PC-9 (cell line): Measurements from ENCODE around the gene ALAD. TPM values are rescaled to one million over a fixed set of nuclear protein-coding genes. Genes with fewer than 3 reads are reported as not detected.

Experiments
- BruUV-seq: library from RNA; stranded (reverse); fragments of 400-500 nt; replicated peaks from 2 replicates; lab custom pipeline; 2021; lab: Mats Ljungman, UMichigan
- CTCF ChIA-PET: fragments of 300-600 bp; sonication (Branson Sonifier 250); formaldehyde crosslinking; loops from one replicate; lab custom pipeline; 2022; ENCODE audit warnings: antibody characterized with exemption; lab: Charles Lee
- POLR2A ChIA-PET: fragments of 300-600 bp; sonication (Branson Sonifier 250); formaldehyde crosslinking; loops from one replicate; lab custom pipeline; 2022; ENCODE audit warnings: antibody characterized with exemption; ENCODE audit not compliant: unreplicated experiment; lab: Charles Lee
- DNase-seq, 2 experiments: peaks; one replicate each; pipeline versions ENCODE4 v3.0.0 to v3.0.0-alpha.2; 2015 to 2022; ENCODE audit warnings: mixed read lengths in 1 of 2
- H2AFZ ChIP-seq: fragments of 200-600 bp; sonication (generic); 2 replicates; pipeline ENCODE4 v1.8.1; 2017; ENCODE audit warnings: antibody characterized with exemption
- H3F3A ChIP-seq: fragments of 200-600 bp; sonication (generic); 2 replicates; pipeline ENCODE4 v1.8.1; 2017; ENCODE audit warnings: antibody characterized with exemption, mild to moderate bottlenecking, low read depth; ENCODE audit not compliant: insufficient read depth
- H3K27ac ChIP-seq: fragments of 200-600 bp; sonication (generic); 2 replicates; pipeline ENCODE4 v1.6.1; 2016; ENCODE audit warnings: mixed run types
- H3K27me3 ChIP-seq: fragments of 200-600 bp; sonication (generic); 2 replicates; pipeline ENCODE4 v1.6.1; 2016; ENCODE audit warnings: low read depth, mixed run types; ENCODE audit not compliant: insufficient read depth
- H3K36me3 ChIP-seq: fragments of 200-600 bp; sonication (generic); 2 replicates; pipeline ENCODE4 v1.6.1; 2016; ENCODE audit warnings: low read depth, mixed run types
- H3K4me1 ChIP-seq: fragments of 200-600 bp; sonication (generic); replicated peaks from 2 replicates; pipeline ENCODE4 v1.6.1; 2016; ENCODE audit warnings: mixed run types; ENCODE audit not compliant: insufficient read depth
- H3K4me2 ChIP-seq: fragments of 200-600 bp; sonication (generic); 2 replicates; pipeline ENCODE4 v1.6.1; 2017; ENCODE audit warnings: mixed run types
- H3K4me3 ChIP-seq: fragments of 200-600 bp; sonication (generic); 2 replicates; pipeline ENCODE4 v1.6.1; 2016; ENCODE audit warnings: mixed run types
- H3K79me2 ChIP-seq: fragments of 200-600 bp; sonication (generic); 2 replicates; pipeline ENCODE4 v1.6.1; 2017; ENCODE audit warnings: low read depth, mixed run types
- H3K9me2 ChIP-seq: fragments of 200-600 bp; sonication (generic); 2 replicates; pipeline ENCODE4 v1.8.1; 2017; ENCODE audit warnings: mild to moderate bottlenecking; ENCODE audit not compliant: insufficient read depth
- H3K9me3 ChIP-seq: fragments of 200-600 bp; sonication (generic); 2 replicates; pipeline ENCODE4 v1.8.1; 2016; ENCODE audit warnings: low read depth; ENCODE audit not compliant: insufficient read depth
- H4K20me1 ChIP-seq: fragments of 200-600 bp; sonication (generic); 2 replicates; pipeline ENCODE4 v1.8.1; 2017; ENCODE audit not compliant: insufficient read depth
- CTCF ChIP-seq: fragments of 200-600 bp; sonication (generic); conservative IDR thresholded peaks from 2 replicates; pipeline ENCODE4 v1.6.1; 2017; ENCODE audit warnings: mixed run types, antibody characterized with exemption, mild to moderate bottlenecking, moderate library complexity
- EZH2 ChIP-seq: fragments of 200-600 bp; sonication (generic); IDR thresholded peaks from 2 replicates; pipeline ENCODE4 v1.8.0; 2017; ENCODE audit warnings: antibody characterized with exemption, low read depth
- intact Hi-C: fragments of 100-400 bp; cut with micrococcal nuclease; formaldehyde crosslinking; loops from one replicate; pipeline ENCODE4 v1.10.0; 2022; ENCODE audit not compliant: unreplicated experiment
- total RNA-seq: library from RNA; stranded (reverse); gene quantifications from 2 replicates; pipeline ENCODE4 v1.2.3, GENCODE V29; 2021

The ALAD gene
- total RNA-seq, 1 experiment from 2014 or later, result 42.7 TPM

GRCh38 chr9:113370806-113371325 lies 30.2 kb downstream of the ALAD start:
- H3F3A ChIP-seq, result peaks cover 23% of the 10 kb centered on the region; the same call in 1 of the 2 replicates
- H3K79me2 ChIP-seq, result peaks cover 12% of the 10 kb centered on the region
- 0 out of 2 replicates have a peak, but pooled peaks cover 4% of the 10 kb centered on the region for H3K4me1 ChIP-seq
- TF ChIP-seq EZH2, result no peak
- no peak for TF ChIP-seq CTCF
- DNase-seq, result no peak
- CTCF ChIA-PET, result no interaction called here
- H3K27ac ChIP-seq, result no peak overlapping the region
- no peaks in the 10 kb centered on the region for H3K9me2 ChIP-seq
- H4K20me1 ChIP-seq, result peaks cover 8% of the 10 kb centered on the region; the same call in 1 of the 2 replicates
- no peak overlapping the region for H3K4me3 ChIP-seq
- H2AFZ ChIP-seq, result no peak overlapping the region
- no peak overlapping the region for H3K4me2 ChIP-seq
- no TSS peak for BruUV-seq
- H3K9me3 ChIP-seq, result no peaks in the 10 kb centered on the region
- intact Hi-C loops, result no loop called here
- H3K36me3 ChIP-seq, result peaks cover 9% of the 10 kb centered on the region; the same call in 1 of the 2 replicates
- no peaks in the 10 kb centered on the region for H3K27me3 ChIP-seq
- POLR2A ChIA-PET, result interaction anchor here (0.6 to 0.7 kb wide), 2 partner anchors 27 to 150 kb away, joined by 3 to 4 read pairs; no protein-coding TSS in a partner anchor

- intact Hi-C loops, result loop anchor here (5.0 kb wide), 1 partner anchor 33 kb away; the partner anchor contains the start of gene ALAD
- CTCF ChIA-PET, result no interaction called here
- TF ChIP-seq CTCF, result no peak
- TF ChIP-seq EZH2, result no peak
- Histone ChIP-seq H2AFZ (no peak overlapping the region), H3K9me3 (no peaks in the 10 kb centered on the region), H3F3A (peaks cover 23% of the 10 kb centered on the region; the same call in 1 of the 2 replicates), H3K27ac (no peak overlapping the region), H4K20me1 (no peaks in the 10 kb centered on the region; the same call in 1 of the 2 replicates), H3K4me2 (no peak overlapping the region), H3K4me3 (no peak overlapping the region), H3K79me2 (peaks cover 1% of the 10 kb centered on the region; the same call in 1 of the 2 replicates), H3K27me3 (no peaks in the 10 kb centered on the region), H3K36me3 (peaks cover 9% of the 10 kb centered on the region; the same call in 1 of the 2 replicates), H3K4me1 (no peaks in the 10 kb centered on the region), H3K9me2 (no peaks in the 10 kb centered on the region)
- POLR2A ChIA-PET, result interaction anchor here (0.6 kb wide), 1 partner anchor 28 kb away, joined by 3 read pairs; no protein-coding TSS in a partner anchor
- no TSS peak for BruUV-seq
- DNase-seq, result no peak
Measured at GRCh38 chr9:113369855-113370140, 31.3 kb downstream of the ALAD start.

GRCh38 chr9:113368982-113369854 lies 31.9 kb downstream of the ALAD start:
- no peak overlapping the region for H2AFZ ChIP-seq
- no peaks in the 10 kb centered on the region; the same call in 1 of the 2 replicates for H4K20me1 ChIP-seq
- H3K36me3 ChIP-seq, result peaks cover 6% of the 10 kb centered on the region; the same call in 1 of the 2 replicates
- H3K9me2 ChIP-seq, result no peaks in the 10 kb centered on the region
- no peaks in the 10 kb centered on the region for H3K4me1 ChIP-seq
- intact Hi-C loops, result loop anchor here (5.0 kb wide), 1 partner anchor 33 kb away; the partner anchor contains the start of gene ALAD
- no peak overlapping the region for H3K27ac ChIP-seq
- DNase-seq, result no peak
- peaks cover 26% of the 10 kb centered on the region; the same call in 1 of the 2 replicates for H3F3A ChIP-seq
- no peaks in the 10 kb centered on the region for H3K79me2 ChIP-seq
- TF ChIP-seq CTCF (no peak), EZH2 (no peak)
- H3K4me2 ChIP-seq, result no peak overlapping the region
- H3K27me3 ChIP-seq, result no peaks in the 10 kb centered on the region
- CTCF ChIA-PET, result no interaction called here
- no TSS peak for BruUV-seq
- H3K4me3 ChIP-seq, result no peak overlapping the region
- H3K9me3 ChIP-seq, result no peaks in the 10 kb centered on the region
- POLR2A ChIA-PET, result no interaction called here
